Neutrophil (primary cell): ENCODE results near the gene PHF11.
A peak's percentile ranks its signal among the peaks of the same experiment; 100 is the strongest.

Source experiments
- H3K27ac ChIP-seq: fragments of 200-600 bp; sonication (generic); 2 replicates; pipeline ENCODE4 v1.5.1; 2016; ENCODE audit warnings: mild to moderate bottlenecking, moderate library complexity
- H3K27me3 ChIP-seq: fragments of 200-600 bp; sonication (generic); 2 replicates; pipeline ENCODE4 v1.6.0; 2016; ENCODE audit warnings: mild to moderate bottlenecking
- H3K36me3 ChIP-seq: fragments of 200-600 bp; sonication (generic); 2 replicates; pipeline ENCODE4 v1.5.1; 2017
- H3K4me1 ChIP-seq, 2 experiments: fragments of 200-600 bp in 1 of 2; sonication (generic) in 1 of 2; 1 replicate in 1 of 2; 2 replicates in 1 of 2; pipeline versions ENCODE4 v1.5.1 to v1.6.1; 2013 to 2016; ENCODE audit warnings: low read depth in 1 of 2, low read length in 1 of 2, mild to moderate bottlenecking in 1 of 2, moderate library complexity in 1 of 2; ENCODE audit not compliant: control insufficient read depth in 1 of 2, insufficient read depth in 1 of 2
- H3K4me3 ChIP-seq, 2 experiments: fragments of 200-600 bp in 1 of 2; sonication (generic) in 1 of 2; 1 replicate in 1 of 2; 2 replicates in 1 of 2; pipeline ENCODE4 v1.5.1; 2013 to 2016; ENCODE audit warnings: low read depth in 1 of 2, low read length in 1 of 2, mild to moderate bottlenecking in 1 of 2, moderate library complexity in 1 of 2
- H3K9me3 ChIP-seq: fragments of 200-600 bp; sonication (generic); 2 replicates; pipeline ENCODE4 v1.5.1; 2016
- TF ChIP-seq, protein P1 (sequence below): fragments of 200-600 bp; sonication (generic); IDR thresholded peaks from 2 replicates; pipeline ENCODE4 v1.5.1; 2016; ENCODE audit warnings: antibody characterized with exemption

Gene PHF11

DNA sequence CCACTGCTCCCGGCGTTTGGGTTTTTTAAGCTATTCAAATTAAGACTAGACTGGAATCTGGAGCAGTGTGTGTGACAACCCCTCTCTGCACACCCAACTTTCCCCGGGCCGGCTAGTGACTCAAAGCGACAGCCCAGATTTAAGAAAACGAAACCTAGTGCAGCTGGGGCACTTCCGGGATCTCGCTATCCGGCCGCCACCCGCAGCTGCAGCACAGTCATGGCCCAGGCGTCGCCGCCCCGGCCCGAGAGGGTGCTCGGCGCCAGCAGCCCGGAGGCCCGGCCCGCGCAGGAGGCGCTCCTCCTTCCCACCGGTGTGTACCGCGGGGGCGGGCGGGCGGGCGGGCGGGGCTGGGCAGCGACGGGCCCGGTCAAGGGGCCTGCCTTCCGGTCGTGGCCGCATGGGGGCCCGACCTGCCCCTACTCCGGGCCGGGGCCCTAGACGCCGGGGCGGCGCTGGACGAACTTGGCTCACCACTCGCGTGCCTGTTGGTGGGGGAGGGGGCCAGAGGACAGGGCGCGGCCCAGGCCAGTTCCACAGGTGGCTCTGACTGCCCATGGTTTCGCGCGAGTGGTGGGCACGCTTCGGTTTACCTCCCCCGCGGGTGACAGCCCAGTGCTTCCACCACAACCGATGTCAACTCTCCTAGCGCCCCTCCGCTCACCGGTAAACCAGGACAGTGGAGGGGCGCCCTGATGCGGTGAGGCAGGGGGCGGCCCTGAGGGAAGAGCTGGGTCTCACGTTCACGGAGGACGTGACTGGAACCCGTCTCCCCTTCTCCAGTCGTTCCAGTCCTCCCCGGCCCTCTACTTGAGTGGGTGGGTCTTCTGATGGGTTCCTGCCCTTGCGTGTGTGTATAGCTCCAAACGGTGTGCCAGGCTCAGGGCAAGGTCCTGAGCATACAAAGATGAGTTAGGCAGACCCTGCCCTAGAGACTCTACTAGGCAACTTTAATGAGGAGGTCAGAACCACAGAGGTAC lies at the start of gene PHF11:
TSS of gene PHF11 (plus strand) at position 171 of the 980 bp plus-strand sequence. CDS start at position 220, 49 bp downstream.
- Histone ChIP-seq H3K9me3 (no peaks in the 10 kb centered on the region), H3K36me3 (peaks cover 19% of the 10 kb centered on the region), H3K4me3 (peak within 1 kb of the TSS; percentile 85 to 90), H3K27me3 (no peaks in the 10 kb centered on the region), H3K4me1 (peaks cover 3 to 22% of the 10 kb centered on the region in 2 experiments), H3K27ac (peak within 1 kb of the TSS; percentile 96)
- TF ChIP-seq, protein P1, sequence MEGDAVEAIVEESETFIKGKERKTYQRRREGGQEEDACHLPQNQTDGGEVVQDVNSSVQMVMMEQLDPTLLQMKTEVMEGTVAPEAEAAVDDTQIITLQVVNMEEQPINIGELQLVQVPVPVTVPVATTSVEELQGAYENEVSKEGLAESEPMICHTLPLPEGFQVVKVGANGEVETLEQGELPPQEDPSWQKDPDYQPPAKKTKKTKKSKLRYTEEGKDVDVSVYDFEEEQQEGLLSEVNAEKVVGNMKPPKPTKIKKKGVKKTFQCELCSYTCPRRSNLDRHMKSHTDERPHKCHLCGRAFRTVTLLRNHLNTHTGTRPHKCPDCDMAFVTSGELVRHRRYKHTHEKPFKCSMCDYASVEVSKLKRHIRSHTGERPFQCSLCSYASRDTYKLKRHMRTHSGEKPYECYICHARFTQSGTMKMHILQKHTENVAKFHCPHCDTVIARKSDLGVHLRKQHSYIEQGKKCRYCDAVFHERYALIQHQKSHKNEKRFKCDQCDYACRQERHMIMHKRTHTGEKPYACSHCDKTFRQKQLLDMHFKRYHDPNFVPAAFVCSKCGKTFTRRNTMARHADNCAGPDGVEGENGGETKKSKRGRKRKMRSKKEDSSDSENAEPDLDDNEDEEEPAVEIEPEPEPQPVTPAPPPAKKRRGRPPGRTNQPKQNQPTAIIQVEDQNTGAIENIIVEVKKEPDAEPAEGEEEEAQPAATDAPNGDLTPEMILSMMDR, result peak; percentile 73

DNA sequence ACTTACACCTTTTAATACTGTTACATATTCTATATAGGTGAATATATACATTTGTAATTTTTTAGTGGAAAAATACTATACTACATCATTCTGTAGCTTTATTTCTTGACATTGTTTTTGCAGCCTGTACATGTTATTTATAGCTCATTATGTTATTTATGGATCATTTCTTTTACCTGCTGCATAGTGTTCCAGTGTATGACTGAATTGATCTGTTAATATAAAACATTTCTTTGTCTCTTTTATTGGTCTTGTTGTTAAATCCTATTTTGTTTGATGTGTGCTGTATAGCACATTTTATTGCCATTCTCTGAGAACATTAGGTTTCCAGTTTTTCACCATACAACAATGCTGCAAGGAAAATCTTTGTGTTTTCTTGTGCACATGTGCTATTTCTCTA lies 49.3 kb upstream of the PHF11 start:
- Histone ChIP-seq H3K27me3 (no peaks in the 10 kb centered on the region), H3K4me3 (no peak overlapping the region), H3K9me3 (no peaks in the 10 kb centered on the region), H3K36me3 (no peaks in the 10 kb centered on the region), H3K27ac (no peak overlapping the region), H3K4me1 (peaks cover 16 to 22% of the 10 kb centered on the region in 2 experiments)
- TF ChIP-seq, protein P1, result no peak

DNA sequence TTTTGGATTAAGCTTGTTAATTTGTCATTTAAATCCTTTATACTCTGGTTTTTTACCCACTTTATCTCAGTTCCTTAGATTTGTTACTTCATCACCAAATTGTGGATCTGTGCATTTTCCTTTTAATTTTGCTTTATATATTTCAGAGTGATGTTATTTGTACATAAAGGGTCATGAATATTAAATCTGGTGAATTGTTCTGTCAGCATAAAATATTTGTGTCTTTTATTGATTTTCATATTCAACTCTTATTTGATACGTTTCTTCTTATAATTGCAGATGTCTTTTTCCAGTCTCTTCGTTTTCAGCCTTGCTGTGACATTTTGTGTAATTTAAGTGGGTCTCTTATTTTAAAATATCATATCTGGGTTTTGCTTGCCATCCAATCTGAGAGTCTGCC lies 47.0 kb upstream of the PHF11 start:
- H3K9me3 ChIP-seq, result no peaks in the 10 kb centered on the region
- H3K36me3 ChIP-seq, result no peaks in the 10 kb centered on the region
- H3K4me3 ChIP-seq, result no peak overlapping the region
- TF ChIP-seq, protein P1, result no peak
- no peaks in the 10 kb centered on the region for H3K27me3 ChIP-seq
- H3K4me1 ChIP-seq, result peaks cover 11 to 16% of the 10 kb centered on the region in 2 experiments
- H3K27ac ChIP-seq, result no peak overlapping the region

DNA sequence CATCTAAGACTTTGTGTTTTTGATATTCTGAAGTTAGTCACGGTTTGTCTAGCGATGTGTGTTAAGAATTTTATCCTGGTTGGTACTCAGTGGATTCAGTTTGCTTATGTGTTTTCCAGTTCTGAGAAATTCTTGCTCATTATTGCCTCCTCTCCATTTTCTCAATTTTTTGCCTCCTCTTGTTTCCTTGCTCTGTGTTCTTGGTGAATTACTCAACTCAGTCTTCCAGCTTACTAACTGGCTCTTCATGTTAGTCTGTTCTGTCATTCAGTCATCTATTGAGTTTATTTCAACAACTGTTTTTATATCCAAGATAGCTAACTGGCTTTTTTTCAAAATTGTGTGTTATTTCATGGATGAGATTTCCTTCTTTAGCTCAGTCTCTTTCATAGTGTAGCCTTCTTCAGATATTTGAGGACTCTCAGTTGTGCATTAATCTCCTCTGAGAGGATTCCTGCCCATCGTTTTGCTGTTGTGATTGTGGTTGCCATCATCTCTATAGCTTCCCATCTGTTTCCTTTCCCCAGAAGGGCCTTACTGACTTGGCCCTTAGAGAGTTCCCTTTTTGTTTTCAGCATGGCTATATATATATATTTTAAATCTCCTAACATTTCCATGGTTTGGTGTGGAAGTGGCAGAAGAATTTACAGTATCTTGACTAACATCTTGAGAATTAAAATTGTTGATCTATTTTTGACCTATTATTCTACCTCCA lies 45.5 kb upstream of the PHF11 start:
- Histone ChIP-seq H3K27ac (no peak overlapping the region), H3K36me3 (no peaks in the 10 kb centered on the region), H3K27me3 (no peaks in the 10 kb centered on the region), H3K4me3 (no peak overlapping the region), H3K9me3 (no peaks in the 10 kb centered on the region), H3K4me1 (peaks cover 2 to 4% of the 10 kb centered on the region in 2 experiments)
- TF ChIP-seq, protein P1, result no peak

DNA sequence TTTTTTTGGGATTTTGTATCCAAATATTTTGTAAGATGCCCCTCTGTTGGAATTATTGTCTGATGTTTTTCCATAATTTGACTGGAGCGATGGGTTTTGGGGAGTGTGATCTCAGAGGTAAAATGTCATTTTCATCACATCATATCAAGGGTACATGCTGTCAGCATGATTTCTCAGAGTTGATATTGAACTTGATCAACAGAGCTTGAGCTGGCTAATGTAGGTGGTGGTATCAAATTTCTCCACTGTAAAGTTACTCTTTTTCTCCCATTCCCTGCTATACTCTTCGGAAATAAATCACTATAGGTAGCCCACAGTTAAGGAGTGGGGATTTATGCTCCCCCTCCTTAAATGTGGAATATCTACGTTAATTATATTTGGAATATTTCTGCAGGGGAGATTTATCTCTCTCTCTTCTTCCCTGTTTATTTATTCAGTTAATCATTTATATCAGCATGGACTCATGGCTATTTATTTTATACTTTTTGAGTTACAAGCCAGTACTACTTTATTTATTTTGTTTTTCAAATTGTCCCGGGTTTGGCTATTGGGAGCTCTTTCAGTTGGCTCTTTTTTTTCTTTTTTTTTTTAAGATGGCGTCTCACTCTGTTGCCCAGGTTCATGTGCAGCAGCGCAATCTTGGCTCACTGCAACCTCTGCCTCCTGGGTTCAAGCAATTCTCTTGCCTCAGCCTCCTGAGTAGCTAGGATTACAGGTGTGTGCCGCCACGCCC lies 42.9 kb upstream of the PHF11 start:
- H3K4me1 ChIP-seq, result no peaks in the 10 kb centered on the region
- no peak overlapping the region for H3K4me3 ChIP-seq
- H3K36me3 ChIP-seq, result no peaks in the 10 kb centered on the region
- TF ChIP-seq, protein P1, result no peak
- H3K27ac ChIP-seq, result no peak overlapping the region
- H3K9me3 ChIP-seq, result no peaks in the 10 kb centered on the region
- H3K27me3 ChIP-seq, result no peaks in the 10 kb centered on the region
